Heart left ventricle (tissue), 16 donors: ENCODE results near the gene PTBP3. TPM values are rescaled to one million over a fixed set of nuclear protein-coding genes. Genes with fewer than 3 reads are reported as not detected.

Source experiments
- ATAC-seq, 4 donors: fragments of 200-7000 bp; cut with Tn5 transposase; one replicate each; pipeline ENCODE4 v1.9.1; 2020 to 2022; ENCODE audit warnings: moderate library complexity in 4 of 4, mild to moderate bottlenecking in 3 of 4, moderate number of reproducible peaks in 1 of 4
- DNase-seq, 5 donors: peaks; one replicate each; pipeline ENCODE4 v3.0.0-alpha.2; 2020
- H3K27ac ChIP-seq, 12 donors: fragments of 200-600 bp; sonication (generic) in 4 of 12; one replicate each; pipeline versions ENCODE4 v1.5.0 to v1.8.0; 2016 to 2022; ENCODE audit warnings: mild to moderate bottlenecking in 2 of 12
- H3K27me3 ChIP-seq, 9 donors: fragments of 200-600 bp; sonication (generic) in 2 of 9; one replicate each; pipeline versions ENCODE4 v1.5.1 to v1.8.0; 2016 to 2022; ENCODE audit warnings: mild to moderate bottlenecking in 3 of 9
- H3K36me3 ChIP-seq, 9 donors: fragments of 200-600 bp; sonication (generic) in 2 of 9; one replicate each; pipeline versions ENCODE4 v1.5.0 to v1.8.0; 2018 to 2022; ENCODE audit warnings: mild to moderate bottlenecking in 2 of 9
- H3K4me1 ChIP-seq, 12 donors: fragments of 200-600 bp; sonication (generic) in 4 of 12; one replicate each; pipeline versions ENCODE4 v1.5.0 to v1.8.0; 2016 to 2022; ENCODE audit warnings: mild to moderate bottlenecking in 3 of 12
- H3K4me3 ChIP-seq, 12 donors: fragments of 200-600 bp; sonication (generic) in 4 of 12; one replicate each; pipeline versions ENCODE4 v1.5.0 to v1.8.0; 2017 to 2022; ENCODE audit warnings: mild to moderate bottlenecking in 9 of 12, moderate library complexity in 4 of 12
- H3K9me3 ChIP-seq, 12 donors: fragments of 200-600 bp; sonication (generic) in 4 of 12; one replicate each; pipeline versions ENCODE4 v1.5.0 to v1.8.0; 2016 to 2022; ENCODE audit warnings: mild to moderate bottlenecking in 1 of 12
- CTCF ChIP-seq, 12 donors: fragments of 200-600 bp; sonication (generic) in 4 of 12; IDR thresholded peaks; one replicate each; pipeline versions ENCODE4 v1.5.0 to v1.8.0; 2018 to 2022; ENCODE audit warnings: antibody characterized with exemption in 12 of 12, mild to moderate bottlenecking in 5 of 12
- POLR2A ChIP-seq, 2 donors: fragments of 450-650 bp; IDR thresholded peaks; one replicate each; pipeline ENCODE4 v1.6.1; 2017; ENCODE audit warnings: antibody characterized with exemption in 2 of 2, mild to moderate bottlenecking in 2 of 2, moderate library complexity in 2 of 2
- WGBS, 4 donors: extraction: QIAGEN DNeasy Blood & Tissue Kit in 2 of 4; methylation state at CpG; one replicate each; pipeline versions ENCODE4 v1.1.5 to v1.1.7; 2013 to 2018; 5-methylcytosine and 5-hydroxymethylcytosine counted together
- intact Hi-C, 10 donors: fragments of 100-400 bp; cut with DNase I; formaldehyde crosslinking; loops; one replicate each; pipeline versions ENCODE4 v1.11.1 to v1.14.2; 2022
- polyA plus RNA-seq, 2 donors: library from polyadenylated mRNA; stranded (reverse); fragments of 200-250 nt; gene quantifications; one replicate each; pipeline ENCODE4 v1.2.3, GENCODE V29; 2013
- total RNA-seq, 9 donors: library from RNA; depleted of rRNA in 2 of 9; stranded (reverse); fragments of >200 nt in 2 of 9; fragmentation: NEBNext Ultra II Directional in 3 of 9; extraction: Animal tissue kit (Norgen Biotek cat#: 25700) in 3 of 9; gene quantifications; one replicate each; pipeline versions ENCODE4 v1.1.0 to v1.2.4, GENCODE V29; 2016 to 2023
- donor health status: ischemic (EF 13 %, LVEDD 7.1; RV severe dilation, severe dysfunction).
- donor health status: healthy with polysubstance abuse.
- donor health status: DM: no; HTN: yes; CAD: no.
- donor health status: DM: no; HTN: no; CAD: no.
- donor health status: ischemic (EF 25% LVEDD 6.9; RV normal size, moderate dysfunction).
- donor health status: ischemic (EF 25% LVEDD 5.7; RV mildly dilated, moderate dysfunction).
- donor health status: healthy.
- donor health status: DM: yes; HTN: yes; CAD: no.
- donor health status: ischemic (EF 35%, LVEDD 5.7; RV mildly dilated, moderate dysfunction).
- donor health status: nonischemic (EF 11% LVEDD 7.7; RV severe dilation, severe dysfunction).
- donor health status: DM: yes; HTN: yes; CAD: no.
- donor health status: PGD.
- donor health status: ischemic (EF 29% LVEDD 5.4; RV normal size, mild dysfunction).
- donor health status: nonischemic (EF 23%, LVEDD 6.1; RV moderate dilation, normal function).

The PTBP3 gene
- total and polyA plus RNA-seq, 11 donors, result 2.8 to 49.0 (median 13.7) TPM

- Histone ChIP-seq H3K27ac (no peak overlapping the region), H3K36me3 (no peaks in the 10 kb centered on the region), H3K9me3 (no peaks in the 10 kb centered on the region), H3K4me3 (no peak overlapping the region), H3K27me3 (no peaks in the 10 kb centered on the region), H3K4me1 (peaks cover 0 to 18% (median 10%) of the 10 kb centered on the region in 12 donors)
- TF ChIP-seq CTCF (IDR thresholded peaks at IDR 0.05), result no peak
- TF ChIP-seq POLR2A (IDR thresholded peaks at IDR 0.05), result no peak
- intact Hi-C loops, result no loop called here
- DNase-seq, result no peak
- no peak for ATAC-seq
These were observed 32.0 kb downstream of the PTBP3 start for GRCh38 chr9:112301420-112301819.

- intact Hi-C loops, result no loop called here
- H3K27ac ChIP-seq, result no peak overlapping the region
- ATAC-seq (peak in 3 of 4 donors; percentile 44 to 81 (median 80)), DNase-seq (no peak)
- H3K36me3 ChIP-seq, result peaks cover 0 to 5% (median 0%) of the 10 kb centered on the region in 9 donors
- peaks cover 0 to 19% (median 10%) of the 10 kb centered on the region in 12 donors for H3K4me1 ChIP-seq
- no peaks in the 10 kb centered on the region for H3K9me3 ChIP-seq
- no peaks in the 10 kb centered on the region for H3K27me3 ChIP-seq
- no peak overlapping the region for H3K4me3 ChIP-seq
- TF ChIP-seq POLR2A (IDR thresholded peaks at IDR 0.05) (no peak), CTCF (IDR thresholded peaks at IDR 0.05) (no peak)
These were observed 33.9 kb downstream of the PTBP3 start for GRCh38 chr9:112299514-112299913.

GRCh38 chr9:112296929-112297328 lies 36.5 kb downstream of the PTBP3 start:
- ATAC-seq (no peak), DNase-seq (no peak)
- Histone ChIP-seq H3K4me1 (peaks cover 0 to 27% (median 10%) of the 10 kb centered on the region in 12 donors), H3K27me3 (no peaks in the 10 kb centered on the region), H3K9me3 (no peaks in the 10 kb centered on the region), H3K27ac (no peak overlapping the region), H3K36me3 (peaks cover 0 to 19% (median 0%) of the 10 kb centered on the region in 9 donors), H3K4me3 (no peak overlapping the region)
- intact Hi-C loops, result no loop called here
- WGBS, 4 donors, result 88 to 97% (median 93%) methylated on average over 9 of the region's 9 CpGs
- no peak for TF ChIP-seq CTCF (IDR thresholded peaks at IDR 0.05)
- no peak for TF ChIP-seq POLR2A (IDR thresholded peaks at IDR 0.05)

- Histone ChIP-seq H3K36me3 (peaks cover 0 to 20% (median 0%) of the 10 kb centered on the region in 9 donors), H3K27me3 (no peaks in the 10 kb centered on the region), H3K4me3 (no peak overlapping the region), H3K9me3 (no peaks in the 10 kb centered on the region), H3K27ac (no peak overlapping the region), H3K4me1 (peaks cover 0 to 27% (median 10%) of the 10 kb centered on the region in 12 donors)
- TF ChIP-seq CTCF (IDR thresholded peaks at IDR 0.05) (no peak), POLR2A (IDR thresholded peaks at IDR 0.05) (no peak)
- ATAC-seq, result no peak
- intact Hi-C loops, result no loop called here
- 85 to 94% (median 92%) methylated on average over 2 of the region's 2 CpGs for WGBS, 4 donors
- DNase-seq, result no peak
These were observed 38.2 kb downstream of the PTBP3 start for GRCh38 chr9:112295174-112295573.
